ENCODE data around the gene TNRC18. TPM values are rescaled to one million over a fixed set of nuclear protein-coding genes. Genes with fewer than 3 reads are reported as not detected.

TNRC18 gene
- total and polyA plus RNA-seq, 2 donors (not counting 3 experiments of a cell fraction or from before 2014, with no cell fraction given), result 14.8 to 64.6 TPM

DNA sequence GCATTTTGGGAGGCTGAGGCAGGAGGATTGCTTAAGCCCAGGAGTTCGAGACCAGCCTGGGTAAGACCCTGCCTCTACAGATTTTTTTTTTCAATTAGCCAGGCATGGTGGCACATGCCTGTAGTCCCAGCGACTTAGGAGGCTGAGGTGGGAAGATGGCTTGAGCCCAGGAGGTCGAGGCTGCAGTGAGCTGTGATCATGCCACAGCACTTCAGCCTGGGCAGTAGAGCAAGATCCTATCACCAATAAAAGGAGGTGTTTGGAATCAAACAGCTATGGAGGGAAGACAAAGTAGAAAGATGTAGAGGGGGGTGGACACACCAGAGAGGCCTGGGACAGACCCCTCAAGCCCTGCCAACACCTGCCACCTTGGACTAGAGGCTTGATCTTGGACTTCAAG, 9.1 kb upstream of the TNRC18 start:
- H3K9ac ChIP-seq (replicated peaks; ENCODE audit: extremely low read depth, insufficient read depth, low read length), result no peak overlapping the region
- H3K79me2 ChIP-seq (ENCODE audit: control insufficient read depth, insufficient read depth, low read length), result peaks cover 23% of the 10 kb centered on the region
- no peaks in the 10 kb centered on the region for H3K9me1 ChIP-seq (replicated peaks; ENCODE audit: control insufficient read depth, extremely low read depth, insufficient read depth, low read length)
- no peaks in the 10 kb centered on the region for H3K36me3 ChIP-seq (ENCODE audit: control insufficient read depth in 2 of 2, extremely low read depth in 1 of 2, insufficient read depth in 2 of 2, low read length in 2 of 2)
- CTCF ChIA-PET, result interaction anchor here (1.7 to 1.9 kb wide), 2 partner anchors 10 to 67 kb away, joined by 7 to 8 read pairs; no protein-coding TSS in a partner anchor
- DNase-seq (ENCODE audit: low read depth, low spot score), result no peak
- no peaks in the 10 kb centered on the region for H4K20me1 ChIP-seq (replicated peaks; ENCODE audit: control insufficient read depth, extremely low read depth, insufficient read depth, low read length)
- H3K4me3 ChIP-seq (replicated peaks in 1 of 3; ENCODE audit: insufficient read depth in 1 of 3, low read depth in 1 of 3, low read length in 3 of 3), result no peak overlapping the region
- POLR2A ChIA-PET, result no interaction called here
- H3K4me2 ChIP-seq (ENCODE audit: insufficient read depth, low read length), result no peak overlapping the region
- dilution Hi-C loops (cut with MboI; ENCODE audit: extremely low pct_ligation_motif_present, low sequenced_read_pairs) (no loop called here), intact Hi-C loops (cut with micrococcal nuclease) (no loop called here)
- H2AFZ ChIP-seq (ENCODE audit: low read depth, low read length), result no peak overlapping the region
- BruUV-seq (replicated peaks), result no TSS peak
- no peaks in the 10 kb centered on the region for H3K27me3 ChIP-seq (ENCODE audit: control insufficient read depth in 2 of 2, insufficient read depth in 2 of 2, low read length in 2 of 2)
- TF ChIP-seq JUN (IDR thresholded peaks at IDR 0.05; ENCODE audit: borderline replicate concordance, insufficient read depth, insufficient read length, low read depth) (no peak), MYC (IDR thresholded peaks at IDR 0.05; ENCODE audit: low read depth, low read length) (no peak), POLR2AphosphoS5 (IDR thresholded peaks at IDR 0.05; ENCODE audit: insufficient read depth, low read depth, low read length) (no peak)
- TF ChIP-seq, protein P1, sequence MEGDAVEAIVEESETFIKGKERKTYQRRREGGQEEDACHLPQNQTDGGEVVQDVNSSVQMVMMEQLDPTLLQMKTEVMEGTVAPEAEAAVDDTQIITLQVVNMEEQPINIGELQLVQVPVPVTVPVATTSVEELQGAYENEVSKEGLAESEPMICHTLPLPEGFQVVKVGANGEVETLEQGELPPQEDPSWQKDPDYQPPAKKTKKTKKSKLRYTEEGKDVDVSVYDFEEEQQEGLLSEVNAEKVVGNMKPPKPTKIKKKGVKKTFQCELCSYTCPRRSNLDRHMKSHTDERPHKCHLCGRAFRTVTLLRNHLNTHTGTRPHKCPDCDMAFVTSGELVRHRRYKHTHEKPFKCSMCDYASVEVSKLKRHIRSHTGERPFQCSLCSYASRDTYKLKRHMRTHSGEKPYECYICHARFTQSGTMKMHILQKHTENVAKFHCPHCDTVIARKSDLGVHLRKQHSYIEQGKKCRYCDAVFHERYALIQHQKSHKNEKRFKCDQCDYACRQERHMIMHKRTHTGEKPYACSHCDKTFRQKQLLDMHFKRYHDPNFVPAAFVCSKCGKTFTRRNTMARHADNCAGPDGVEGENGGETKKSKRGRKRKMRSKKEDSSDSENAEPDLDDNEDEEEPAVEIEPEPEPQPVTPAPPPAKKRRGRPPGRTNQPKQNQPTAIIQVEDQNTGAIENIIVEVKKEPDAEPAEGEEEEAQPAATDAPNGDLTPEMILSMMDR (IDR thresholded peaks at IDR 0.05; ENCODE audit: extremely low read depth in 1 of 2, insufficient read depth in 1 of 2, low read depth in 1 of 2, low read length in 2 of 2), result no peak
- peaks cover 13% of the 10 kb centered on the region for H3K4me1 ChIP-seq (ENCODE audit: control insufficient read depth, extremely low read depth, insufficient read depth, low read length)
- H3K9me3 ChIP-seq (replicated peaks; ENCODE audit: control insufficient read depth, insufficient read depth, low read length), result no peaks in the 10 kb centered on the region
- no peak overlapping the region for H3K27ac ChIP-seq (ENCODE audit: insufficient read depth, low read depth, low read length)
- no peak for FAIRE-seq

DNA sequence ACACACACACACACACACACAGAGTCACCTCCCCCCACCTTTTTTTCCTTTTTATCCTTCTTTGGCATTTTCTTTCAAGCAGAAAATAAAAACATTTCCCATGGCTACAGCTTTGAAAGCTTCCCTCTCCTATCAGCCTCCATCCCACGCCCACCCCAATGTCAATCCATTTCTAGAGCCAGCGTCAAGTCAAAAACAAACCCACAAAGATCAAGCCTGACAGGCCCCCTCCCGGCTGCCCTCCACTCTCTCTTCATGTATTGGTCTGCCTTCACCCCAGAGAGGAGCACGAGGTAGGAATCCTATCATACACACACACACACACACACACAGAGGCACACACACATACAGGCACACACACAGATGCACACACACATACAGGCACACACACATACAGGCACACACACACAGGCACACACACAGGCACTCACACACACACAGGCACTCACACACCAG, 8.0 kb upstream of the TNRC18 start:
- H3K9me1 ChIP-seq (replicated peaks; ENCODE audit: control insufficient read depth, extremely low read depth, insufficient read depth, low read length), result no peaks in the 10 kb centered on the region
- no peaks in the 10 kb centered on the region for H3K9me3 ChIP-seq (replicated peaks; ENCODE audit: control insufficient read depth, insufficient read depth, low read length)
- DNase-seq (ENCODE audit: low read depth, low spot score), result no peak
- intact Hi-C loops (cut with micrococcal nuclease), result no loop called here
- CTCF ChIA-PET, result interaction anchor here (0.8 to 1.9 kb wide), 4 partner anchors 11 to 192 kb away, joined by 3 to 8 read pairs (median 6); no protein-coding TSS in a partner anchor
- H2AFZ ChIP-seq (ENCODE audit: low read depth, low read length), result no peak overlapping the region
- no peak for FAIRE-seq
- H3K36me3 ChIP-seq (ENCODE audit: control insufficient read depth in 2 of 2, extremely low read depth in 1 of 2, insufficient read depth in 2 of 2, low read length in 2 of 2), result no peaks in the 10 kb centered on the region
- POLR2A ChIA-PET, result no interaction called here
- no peaks in the 10 kb centered on the region for H3K27me3 ChIP-seq (ENCODE audit: control insufficient read depth in 2 of 2, insufficient read depth in 2 of 2, low read length in 2 of 2)
- peaks cover 13% of the 10 kb centered on the region for H3K4me1 ChIP-seq (ENCODE audit: control insufficient read depth, extremely low read depth, insufficient read depth, low read length)
- H3K4me2 ChIP-seq (ENCODE audit: insufficient read depth, low read length), result no peak overlapping the region
- peaks cover 33% of the 10 kb centered on the region for H3K79me2 ChIP-seq (ENCODE audit: control insufficient read depth, insufficient read depth, low read length)
- no peak overlapping the region for H3K4me3 ChIP-seq (replicated peaks in 1 of 3; ENCODE audit: insufficient read depth in 1 of 3, low read depth in 1 of 3, low read length in 3 of 3)
- no peaks in the 10 kb centered on the region for H4K20me1 ChIP-seq (replicated peaks; ENCODE audit: control insufficient read depth, extremely low read depth, insufficient read depth, low read length)
- H3K27ac ChIP-seq (ENCODE audit: insufficient read depth, low read depth, low read length), result no peak overlapping the region
- dilution Hi-C loops (cut with MboI; ENCODE audit: extremely low pct_ligation_motif_present, low sequenced_read_pairs), result no loop called here
- no peak overlapping the region for H3K9ac ChIP-seq (replicated peaks; ENCODE audit: extremely low read depth, insufficient read depth, low read length)
- BruUV-seq (replicated peaks), result no TSS peak
- TF ChIP-seq MYC (IDR thresholded peaks at IDR 0.05; ENCODE audit: low read depth, low read length) (no peak), JUN (IDR thresholded peaks at IDR 0.05; ENCODE audit: borderline replicate concordance, insufficient read depth, insufficient read length, low read depth) (no peak), POLR2A (IDR thresholded peaks at IDR 0.05; ENCODE audit: low read depth, low read length) (no peak), GATA2 (IDR thresholded peaks at IDR 0.05; ENCODE audit: insufficient read depth, insufficient read length, low read depth, low read length) (no peak), FOS (IDR thresholded peaks at IDR 0.05; ENCODE audit: borderline replicate concordance, insufficient read depth, low read length) (no peak), POLR2AphosphoS5 (IDR thresholded peaks at IDR 0.05; ENCODE audit: insufficient read depth, low read depth, low read length) (no peak), EZH2 (IDR thresholded peaks at IDR 0.05; ENCODE audit: borderline replicate concordance, low read depth, low read length, severe bottlenecking) (no peak)
- TF ChIP-seq, protein P1 (IDR thresholded peaks at IDR 0.05; ENCODE audit: extremely low read depth in 1 of 2, insufficient read depth in 1 of 2, low read depth in 1 of 2, low read length in 2 of 2), result no peak
- TF ChIP-seq, protein P2, sequence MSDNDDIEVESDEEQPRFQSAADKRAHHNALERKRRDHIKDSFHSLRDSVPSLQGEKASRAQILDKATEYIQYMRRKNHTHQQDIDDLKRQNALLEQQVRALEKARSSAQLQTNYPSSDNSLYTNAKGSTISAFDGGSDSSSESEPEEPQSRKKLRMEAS (IDR thresholded peaks at IDR 0.05; ENCODE audit: insufficient read depth, insufficient read length), result no peak
